ENCODE data around the gene FGA. TPM values are rescaled to one million over a fixed set of nuclear protein-coding genes. Genes with fewer than 3 reads are reported as not detected.

FGA gene
- total and polyA plus RNA-seq, 9 of the 15 experiments (the other 6 are each of a cell fraction or from before 2014, with no cell fraction given), result 0.04 to 2.5 (median 0.07) TPM; not detected in 5

DNA sequence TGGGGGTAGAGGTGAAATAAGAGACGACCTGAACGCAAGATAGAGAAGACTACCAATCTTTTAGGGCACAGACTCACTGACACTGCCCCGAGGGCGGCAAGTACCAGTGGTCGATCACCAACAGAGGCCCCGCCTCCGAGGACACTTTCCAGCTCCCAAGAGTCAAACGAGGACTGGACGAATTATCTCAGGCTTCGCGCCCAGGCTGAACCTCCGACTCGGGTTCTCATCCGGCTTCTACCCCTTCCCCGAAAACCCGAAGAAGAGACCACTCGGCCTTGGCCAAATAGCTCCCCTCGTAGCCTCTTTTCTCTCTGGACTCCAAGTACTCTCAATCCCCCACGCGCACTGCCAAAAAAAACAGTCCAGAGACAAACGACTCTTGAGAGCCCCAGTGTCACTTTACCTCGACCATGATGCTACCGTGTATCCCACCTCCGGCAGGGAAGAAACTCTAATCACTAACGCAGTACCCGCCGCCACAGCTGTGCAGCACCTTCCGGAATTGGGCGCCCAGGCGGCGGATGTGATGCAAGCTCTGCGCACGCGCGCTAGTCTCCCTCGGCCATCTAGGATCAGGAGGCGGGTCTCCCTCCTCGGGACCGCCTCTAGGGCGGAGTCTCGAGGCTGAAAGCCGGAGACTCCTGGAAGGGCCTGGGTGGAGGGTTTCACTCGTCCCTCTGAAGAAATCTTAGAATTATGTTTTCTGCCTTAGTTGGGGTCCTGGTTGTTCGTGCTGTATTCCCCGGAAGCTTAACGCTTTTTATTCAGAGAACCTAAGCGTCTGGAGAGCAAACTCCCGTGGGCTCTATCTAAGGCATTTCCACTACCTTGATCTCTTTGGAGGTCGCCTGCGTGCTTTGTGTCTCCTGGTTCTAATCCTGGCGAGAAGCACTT lies 40.4 kb downstream of the FGA start, which contains the start of gene PLRG1 (continued):
- TF ChIP-seq GABPB1 (CRISPR knock-in tag; IDR thresholded peaks at IDR 0.05) (peak; percentile 89), MEIS2 (IDR thresholded peaks at IDR 0.05; ENCODE audit: partially characterized antibody) (peak; percentile 63), E2F8 (IDR thresholded peaks at IDR 0.05; ENCODE audit: low read depth, partially characterized antibody) (peak; percentile 35), MTA3 (IDR thresholded peaks at IDR 0.05; ENCODE audit: borderline replicate concordance) (0 out of 2 replicates have a peak, but pooled peaks have one; percentile 32), NCOA4 (IDR thresholded peaks at IDR 0.05; ENCODE audit: partially characterized antibody) (no peak), MAZ (CRISPR knock-in tag; conservative IDR thresholded peaks at IDR 0.05 in 1 of 2, IDR thresholded peaks at IDR 0.05 in 1 of 2) (peak in 1 of 2 experiments; percentile 27; a peak in 1 of 4 replicates), KDM5B (IDR thresholded peaks at IDR 0.05; ENCODE audit: insufficient replicate concordance, low read depth, low read length) (peak; percentile 83), POLR2B (IDR thresholded peaks at IDR 0.05; ENCODE audit: low read depth, partially characterized antibody) (peak; percentile 81), SREBF1 (IDR thresholded peaks at IDR 0.05; ENCODE audit: borderline replicate concordance, low read depth, low read length) (no peak), SP1 (CRISPR knock-in tag; IDR thresholded peaks at IDR 0.05) (peak; percentile 44; the same call in 1 of the 2 replicates), ZNF197 (CRISPR knock-in tag; IDR thresholded peaks at IDR 0.05; ENCODE audit: low read depth) (no peak), MXI1 (IDR thresholded peaks at IDR 0.05; ENCODE audit: low read depth, low read length) (no peak), CXXC5 (CRISPR knock-in tag; IDR thresholded peaks at IDR 0.05) (peak; percentile 66), POLR2G (IDR thresholded peaks at IDR 0.05; ENCODE audit: low read depth, low read length) (peak; percentile 85), CHCHD3 (CRISPR knock-in tag; IDR thresholded peaks at IDR 0.05) (no peak), NFRKB (IDR thresholded peaks at IDR 0.05; ENCODE audit: low read depth) (peak; percentile 75; the same call in 1 of the 2 replicates), PHF8 (IDR thresholded peaks at IDR 0.05; ENCODE audit: borderline replicate concordance, low read length) (peak; percentile 81; the same call in 1 of the 2 replicates)
- TF ChIP-seq, protein P1, sequence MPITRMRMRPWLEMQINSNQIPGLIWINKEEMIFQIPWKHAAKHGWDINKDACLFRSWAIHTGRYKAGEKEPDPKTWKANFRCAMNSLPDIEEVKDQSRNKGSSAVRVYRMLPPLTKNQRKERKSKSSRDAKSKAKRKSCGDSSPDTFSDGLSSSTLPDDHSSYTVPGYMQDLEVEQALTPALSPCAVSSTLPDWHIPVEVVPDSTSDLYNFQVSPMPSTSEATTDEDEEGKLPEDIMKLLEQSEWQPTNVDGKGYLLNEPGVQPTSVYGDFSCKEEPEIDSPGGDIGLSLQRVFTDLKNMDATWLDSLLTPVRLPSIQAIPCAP (CRISPR knock-in tag; IDR thresholded peaks at IDR 0.05; ENCODE audit: borderline replicate concordance), result no peak
- TF ChIP-seq, protein P2, sequence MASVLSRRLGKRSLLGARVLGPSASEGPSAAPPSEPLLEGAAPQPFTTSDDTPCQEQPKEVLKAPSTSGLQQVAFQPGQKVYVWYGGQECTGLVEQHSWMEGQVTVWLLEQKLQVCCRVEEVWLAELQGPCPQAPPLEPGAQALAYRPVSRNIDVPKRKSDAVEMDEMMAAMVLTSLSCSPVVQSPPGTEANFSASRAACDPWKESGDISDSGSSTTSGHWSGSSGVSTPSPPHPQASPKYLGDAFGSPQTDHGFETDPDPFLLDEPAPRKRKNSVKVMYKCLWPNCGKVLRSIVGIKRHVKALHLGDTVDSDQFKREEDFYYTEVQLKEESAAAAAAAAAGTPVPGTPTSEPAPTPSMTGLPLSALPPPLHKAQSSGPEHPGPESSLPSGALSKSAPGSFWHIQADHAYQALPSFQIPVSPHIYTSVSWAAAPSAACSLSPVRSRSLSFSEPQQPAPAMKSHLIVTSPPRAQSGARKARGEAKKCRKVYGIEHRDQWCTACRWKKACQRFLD (CRISPR knock-in tag; IDR thresholded peaks at IDR 0.05), result peak; percentile 19; the same call in 1 of the 2 replicates

Data from K562 (cell line).